ENCODE measurements around the gene DPCD.

GRCh38 chr10:101557541-101557940 is 30.6 kb upstream of the DPCD start:
- TF ChIP-seq CTCF (IDR thresholded peaks at IDR 0.05): no peak
- TF ChIP-seq POLR2AphosphoS5 (IDR thresholded peaks at IDR 0.05): no peak
- no peak for TF ChIP-seq EP300 (IDR thresholded peaks at IDR 0.05; ENCODE audit: low read depth)
- TF ChIP-seq POLR2A (IDR thresholded peaks at IDR 0.05): no peak
